Body of pancreas (tissue), 4 donors: ENCODE results near the gene EHBP1L1. TPM values are rescaled to one million over a fixed set of nuclear protein-coding genes. Genes with fewer than 3 reads are reported as not detected.

Experiments used
- ATAC-seq: fragments of 150-250 bp; one replicate; pipeline ENCODE4 v1.9.1; 2016
- DNase-seq, 4 donors: peaks; one replicate each; pipeline ENCODE4 v3.0.0-alpha.2; 2019
- H3K27ac ChIP-seq, 4 donors: fragments of 200-600 bp; sonication (generic); 1 replicate in 3 of 4; 2 replicates in 1 of 4; pipeline versions ENCODE4 v1.5.1 to v1.6.1; 2016 to 2019; ENCODE audit warnings: mild to moderate bottlenecking in 1 of 4, mixed read lengths in 1 of 4, moderate library complexity in 1 of 4
- H3K27me3 ChIP-seq, 2 donors: fragments of 200-600 bp; sonication (generic); one replicate each; pipeline ENCODE4 v1.6.0; 2016; ENCODE audit warnings: mild to moderate bottlenecking in 1 of 2
- H3K36me3 ChIP-seq, 2 donors: fragments of 200-600 bp; sonication (generic); replicated peaks in 1 of 2; 2 replicates each; pipeline ENCODE4 v1.5.1; 2016; ENCODE audit warnings: low read depth in 2 of 2; ENCODE audit not compliant: insufficient read depth in 1 of 2
- H3K4me1 ChIP-seq: fragments of 200-600 bp; sonication (generic); one replicate; pipeline ENCODE4 v1.6.0; 2016
- H3K4me3 ChIP-seq, 2 donors: fragments of 200-600 bp; sonication (generic); 1 replicate in 1 of 2; 2 replicates in 1 of 2; pipeline ENCODE4 v1.5.1; 2016 to 2019
- H3K9me3 ChIP-seq, 3 donors: fragments of 200-600 bp; sonication (generic); 1 replicate in 2 of 3; 2 replicates in 1 of 3; pipeline ENCODE4 v1.5.1; 2016
- CTCF ChIP-seq, 7 experiments: fragments of 450-650 bp in 4 of 7; fragments of 200-600 bp in 3 of 7; sonication (generic) in 3 of 7; IDR thresholded peaks; one replicate each; pipeline ENCODE4 v1.5.1; 2016 to 2019; ENCODE audit warnings: antibody characterized with exemption in 7 of 7
- POLR2A ChIP-seq, 3 donors: fragments of 450-650 bp; IDR thresholded peaks; one replicate each; pipeline ENCODE4 v1.6.1; 2016; ENCODE audit warnings: antibody characterized with exemption in 3 of 3, mild to moderate bottlenecking in 2 of 3
- WGBS, 2 donors: methylation state at CpG; one replicate each; pipeline ENCODE4 v1.1.5; 2017; 5-methylcytosine and 5-hydroxymethylcytosine counted together
- intact Hi-C: fragments of 100-400 bp; cut with DNase I; formaldehyde crosslinking; loops from one replicate; pipeline ENCODE4 v1.15.1; 2023
- microRNA-seq, 2 donors: library from miRNA; unstranded; fragments of <30 nt; microRNA quantifications; one replicate each; pipeline ENCODE4, GENCODE V29; 2016; ENCODE audit warnings: borderline number of aligned reads in 2 of 2, borderline replicate concordance in 2 of 2
- small RNA-seq: library from RNA; depleted of rRNA; stranded (forward); fragments of <200 nt; gene quantifications from one replicate; pipeline ENCODE3, GENCODE V24; 2016
- total RNA-seq, 2 donors: library from RNA; depleted of rRNA; stranded (reverse); fragments of >200 nt; gene quantifications; one replicate each; pipeline ENCODE4 v1.1.0, GENCODE V29; 2016

EHBP1L1 gene
- total RNA-seq, 2 donors from 2014 or later: 35.0 to 76.1 TPM

DNA sequence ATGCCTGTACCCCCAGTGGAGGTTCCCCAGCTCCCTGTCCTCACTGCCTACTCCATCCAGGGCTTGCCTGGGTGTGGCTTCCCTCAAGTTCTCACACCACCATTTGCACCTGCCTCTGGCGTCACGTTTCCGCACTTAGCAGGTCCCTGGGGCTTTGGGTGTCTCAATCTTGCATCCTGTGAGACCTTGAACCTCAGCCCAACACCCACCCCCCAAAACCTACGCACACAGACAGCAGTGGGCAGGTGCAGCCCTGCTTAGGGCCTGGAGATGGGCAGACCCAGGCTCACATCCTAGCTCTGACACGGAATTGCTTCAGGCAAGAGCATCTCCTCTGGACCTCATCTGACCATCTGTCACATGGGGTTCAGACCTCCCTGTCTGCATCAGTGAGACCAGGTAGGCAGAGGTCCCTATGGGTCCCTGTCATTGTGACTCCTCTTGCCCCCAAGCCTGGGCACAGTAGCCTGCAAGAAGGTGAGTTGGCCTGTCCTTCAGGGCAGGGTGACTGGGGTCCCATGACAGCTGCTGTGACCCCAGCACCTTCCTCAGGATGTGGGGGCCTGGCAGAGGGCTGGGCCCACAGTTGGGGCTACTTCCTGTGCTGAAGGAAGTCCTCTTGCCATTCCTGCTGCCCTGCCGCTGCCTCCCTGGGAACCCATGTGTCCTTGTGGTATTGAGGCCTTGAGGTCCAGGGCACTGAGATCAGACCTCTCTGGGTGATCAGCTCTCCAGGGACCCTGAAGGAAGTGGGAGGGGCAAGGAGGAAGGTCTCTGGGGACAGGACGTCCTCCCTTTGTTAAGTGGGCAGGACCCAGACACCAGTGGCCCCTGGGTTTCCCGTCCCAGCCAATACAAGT lies 64.0 kb downstream of the EHBP1L1 start:
- 45 to 88% methylated on average over 7 to 8 of the region's 8 CpGs for WGBS, 2 donors

GRCh38 chr11:65640483-65641296 lies 64.8 kb downstream of the EHBP1L1 start:
- DNase-seq: peak in 2 of 4 donors; percentile 31 to 70
- TF ChIP-seq POLR2A (IDR thresholded peaks at IDR 0.05) (no peak), CTCF (IDR thresholded peaks at IDR 0.05) (no peak)
- Histone ChIP-seq H3K9me3 (no peaks in the 10 kb centered on the region), H3K4me1 (peaks cover 30% of the 10 kb centered on the region), H3K36me3 (peaks cover 1 to 2% of the 10 kb centered on the region in 2 donors), H3K27me3 (no peaks in the 10 kb centered on the region), H3K4me3 (no peak overlapping the region), H3K27ac (peak overlapping the region in 3 of 4 donors; percentile 12 to 73 (median 66))
- WGBS, 2 donors: 51 to 89% methylated on average over 3 to 13 of the region's 35 CpGs
- no peak for ATAC-seq
- intact Hi-C loops: no loop called here

More for the DNA sequence above, 64.0 kb downstream of the EHBP1L1 start:
- H3K36me3 ChIP-seq: peaks cover 8 to 10% of the 10 kb centered on the region in 2 donors
- H3K4me3 ChIP-seq: no peak overlapping the region
- TF ChIP-seq POLR2A (IDR thresholded peaks at IDR 0.05) (no peak), CTCF (IDR thresholded peaks at IDR 0.05) (no peak)
- no peaks in the 10 kb centered on the region for H3K9me3 ChIP-seq
- DNase-seq: peak in 1 of 4 donors; percentile 59
- peaks cover 30% of the 10 kb centered on the region for H3K4me1 ChIP-seq
- no peak for ATAC-seq
- intact Hi-C loops: no loop called here
- H3K27me3 ChIP-seq: no peaks in the 10 kb centered on the region
- H3K27ac ChIP-seq: peak overlapping the region in 2 of 4 donors; percentile 66 to 73

DNA sequence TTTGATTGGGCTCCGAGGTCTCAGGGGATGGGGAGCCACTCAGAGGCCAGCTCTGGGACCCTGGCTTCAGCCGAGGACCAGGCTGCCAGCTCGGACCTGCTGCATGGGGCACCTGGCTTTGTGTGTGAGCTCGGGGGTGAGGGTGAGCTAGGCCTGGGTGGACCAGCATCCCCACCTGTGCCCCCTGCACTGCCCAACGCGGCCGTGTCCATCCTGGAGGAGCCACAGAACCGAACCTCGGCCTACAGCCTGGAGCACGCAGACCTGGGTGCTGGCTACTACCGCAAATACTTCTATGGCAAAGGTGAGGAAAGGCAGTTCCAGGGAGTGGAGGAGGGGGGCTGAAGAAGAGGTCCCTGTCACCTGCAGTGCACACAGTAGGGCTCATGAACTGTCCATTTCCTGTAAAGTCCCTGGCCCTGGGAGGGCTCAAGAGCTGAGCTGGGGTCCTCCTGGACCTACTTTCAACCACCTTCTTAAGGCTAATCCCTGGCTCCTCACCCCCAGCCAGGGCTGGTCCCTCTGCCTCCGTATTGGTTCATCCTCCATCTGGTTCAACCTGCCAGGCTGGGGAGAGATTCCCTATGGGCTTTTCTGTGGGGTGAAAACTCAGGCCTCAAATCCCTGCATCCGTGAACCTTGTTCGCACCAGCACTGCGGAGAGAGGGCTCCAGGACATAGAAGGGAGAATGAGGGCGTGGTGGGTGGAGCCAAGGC lies 65.6 kb downstream of the EHBP1L1 start:
- Histone ChIP-seq H3K36me3 (peaks cover 0 to 2% of the 10 kb centered on the region in 2 donors), H3K27ac (peak overlapping the region in 1 of 4 donors; percentile 66), H3K9me3 (no peaks in the 10 kb centered on the region), H3K4me3 (no peak overlapping the region), H3K27me3 (no peaks in the 10 kb centered on the region), H3K4me1 (peaks cover 23% of the 10 kb centered on the region)
- no peak for ATAC-seq
- TF ChIP-seq POLR2A (IDR thresholded peaks at IDR 0.05) (no peak), CTCF (IDR thresholded peaks at IDR 0.05) (no peak)
- 83 to 89% methylated on average over 4 to 15 of the region's 16 CpGs for WGBS, 2 donors
- DNase-seq: no peak
- intact Hi-C loops: no loop called here

Small RNAs within 50 kb of the gene (microRNA-seq; reads per million reads assigned to microRNA genes)
- 0 reads per million in 2 donors for gene MIR4690

Small RNAs within 50 kb of the gene (small RNA-seq; reads per million reads assigned to genes)
- gene AP001362.1: not detected
- gene MIR4690: not detected

Other genes starting within 250 kb of the EHBP1L1 start
- gene DPF2, start 242.2 kb upstream of the EHBP1L1 start, total RNA-seq: 10 to 100 TPM; 18.1 to 30.1 TPM
- gene TIGD3, start 221.3 kb upstream of the EHBP1L1 start, total RNA-seq: not detected
- 10 to 100 TPM; 52.4 to 67.2 TPM for gene SLC25A45, start 193.4 kb upstream of the EHBP1L1 start, total RNA-seq
- 10 to 100 TPM; 20.0 to 46.8 TPM for gene FRMD8, start 189.4 kb upstream of the EHBP1L1 start, total RNA-seq
- gene NEAT1, start 153.3 kb upstream of the EHBP1L1 start, total RNA-seq: 100 to 1,000 TPM; 376 to 539 TPM
- over 10,000 TPM; 10,129 to 14,092 TPM for gene MALAT1, start 77.0 kb upstream of the EHBP1L1 start, total RNA-seq
- gene SCYL1, start 51.0 kb upstream of the EHBP1L1 start, total RNA-seq: 10 to 100 TPM; 55.0 to 62.3 TPM
- 100 to 1,000 TPM; 131 to 330 TPM for gene LTBP3, start 17.7 kb upstream of the EHBP1L1 start, total RNA-seq
- 10 to 100 TPM; 39.2 to 66.9 TPM for gene ZNRD2, start 5.6 kb upstream of the EHBP1L1 start, total RNA-seq
- gene FAM89B, start 3.5 kb upstream of the EHBP1L1 start, total RNA-seq: 100 to 1,000 TPM in 1 of 2 donors, 10 to 100 TPM in 1; 44.8 to 116 TPM
- gene KCNK7, start 19.7 kb downstream of the EHBP1L1 start, total RNA-seq: 1 to 10 TPM in 1 of 2 donors, under 1 TPM in 1; 0.66 to 1.0 TPM
- 10 to 100 TPM; 31.6 to 94.9 TPM for gene MAP3K11, start 38.2 kb downstream of the EHBP1L1 start, total RNA-seq
- gene PCNX3, start 39.7 kb downstream of the EHBP1L1 start, total RNA-seq: 10 to 100 TPM; 21.8 to 56.7 TPM
- gene SIPA1, start 62.0 kb downstream of the EHBP1L1 start, total RNA-seq: 10 to 100 TPM; 23.6 to 29.3 TPM
- gene RELA, start 86.9 kb downstream of the EHBP1L1 start, total RNA-seq: 10 to 100 TPM; 27.5 to 45.8 TPM
- 10 to 100 TPM; 38.9 to 45.5 TPM for gene KAT5, start 136.2 kb downstream of the EHBP1L1 start, total RNA-seq
- gene RNASEH2C, start 144.7 kb downstream of the EHBP1L1 start, total RNA-seq: 100 to 1,000 TPM in 1 of 2 donors, 10 to 100 TPM in 1; 45.4 to 112 TPM
- gene AP5B1, start 204.9 kb downstream of the EHBP1L1 start, total RNA-seq: 10 to 100 TPM; 18.2 to 33.9 TPM
- 1 to 10 TPM in 1 of 2 donors, under 1 TPM in 1; 0.78 to 1.3 TPM for gene OVOL1, start 211.0 kb downstream of the EHBP1L1 start, total RNA-seq